Breast epithelium (tissue), 4 donors: ENCODE results near the gene PKIG. TPM values are rescaled to one million over a fixed set of nuclear protein-coding genes. Genes with fewer than 3 reads are reported as not detected.

ENCODE experiments used
- DNase-seq, 2 donors: peaks; one replicate each; pipeline ENCODE4 v3.0.0-alpha.2; 2019; ENCODE audit warnings: low spot score in 2 of 2
- H3K27ac ChIP-seq, 2 donors: fragments of 200-600 bp; sonication (generic) in 1 of 2; one replicate each; pipeline ENCODE4 v1.5.1; 2016 to 2019; ENCODE audit warnings: mild to moderate bottlenecking in 1 of 2
- H3K27me3 ChIP-seq, 2 donors: fragments of 200-600 bp; sonication (generic) in 1 of 2; one replicate each; pipeline versions ENCODE4 v1.5.1 to v1.6.0; 2017 to 2019; ENCODE audit warnings: control low read depth in 1 of 2, mild to moderate bottlenecking in 1 of 2
- H3K36me3 ChIP-seq: fragments of 200-600 bp; one replicate; pipeline ENCODE4 v1.5.1; 2019
- H3K4me1 ChIP-seq, 2 donors: fragments of 200-600 bp; sonication (generic); one replicate each; pipeline ENCODE4 v1.5.1; 2016 to 2019; ENCODE audit warnings: control low read depth in 1 of 2
- H3K4me3 ChIP-seq, 3 donors: fragments of 200-600 bp; sonication (generic); 1 replicate in 2 of 3; 2 replicates in 1 of 3; pipeline ENCODE4 v1.5.1; 2016 to 2019; ENCODE audit warnings: mild to moderate bottlenecking in 3 of 3, moderate library complexity in 2 of 3
- H3K9me3 ChIP-seq, 2 donors: fragments of 200-600 bp; sonication (generic) in 1 of 2; one replicate each; pipeline ENCODE4 v1.5.1; 2016 to 2019; ENCODE audit warnings: control low read depth in 1 of 2
- CTCF ChIP-seq, 3 donors: fragments of 450-650 bp; IDR thresholded peaks; one replicate each; pipeline ENCODE4 v1.5.1; 2016 to 2017; ENCODE audit warnings: antibody characterized with exemption in 3 of 3, mild to moderate bottlenecking in 3 of 3, moderate library complexity in 3 of 3
- POLR2A ChIP-seq: fragments of 450-650 bp; IDR thresholded peaks from one replicate; pipeline ENCODE4 v1.6.1; 2016; ENCODE audit warnings: antibody characterized with exemption, mild to moderate bottlenecking, moderate library complexity
- POLR2AphosphoS5 ChIP-seq, 3 donors: sonication (generic); formaldehyde crosslinking; IDR thresholded peaks; one replicate each; pipeline ENCODE4 v1.6.1; 2017; ENCODE audit warnings: antibody characterized with exemption in 3 of 3
- intact Hi-C: fragments of 100-400 bp; cut with DNase I; formaldehyde crosslinking; loops from one replicate; pipeline ENCODE4 v1.15.1; 2023; ENCODE audit warnings: low total_unique reads
- total RNA-seq, 3 donors: library from RNA; depleted of rRNA; stranded (reverse); fragments of >200 nt; gene quantifications; one replicate each; pipeline ENCODE4 v1.1.0, GENCODE V29; 2016

PKIG gene
- total RNA-seq, 3 donors from 2014 or later = 59.9 to 102 (median 99.1) TPM

GRCh38 chr20:44589537-44589936, 7.2 kb downstream of the PKIG start:
- H3K27ac ChIP-seq = no peak overlapping the region
- H3K27me3 ChIP-seq = no peaks in the 10 kb centered on the region
- intact Hi-C loops = no loop called here
- no peak overlapping the region for H3K4me3 ChIP-seq
- TF ChIP-seq CTCF (IDR thresholded peaks at IDR 0.05) (no peak), POLR2AphosphoS5 (IDR thresholded peaks at IDR 0.05) (no peak), POLR2A (no peak)
- H3K36me3 ChIP-seq = no peaks in the 10 kb centered on the region
- H3K4me1 ChIP-seq = no peaks in the 10 kb centered on the region
- no peak for DNase-seq
- H3K9me3 ChIP-seq = no peaks in the 10 kb centered on the region

- no peak for DNase-seq
- H3K9me3 ChIP-seq = no peaks in the 10 kb centered on the region
- H3K4me1 ChIP-seq = no peaks in the 10 kb centered on the region
- TF ChIP-seq CTCF (IDR thresholded peaks at IDR 0.05) = no peak
- TF ChIP-seq POLR2A = no peak
- TF ChIP-seq POLR2AphosphoS5 (IDR thresholded peaks at IDR 0.05) = no peak
- no peaks in the 10 kb centered on the region for H3K36me3 ChIP-seq
- H3K27ac ChIP-seq = no peak overlapping the region
- no peaks in the 10 kb centered on the region for H3K27me3 ChIP-seq
- intact Hi-C loops = no loop called here
- H3K4me3 ChIP-seq = no peak overlapping the region
Observed at GRCh38 chr20:44590980-44591778, 8.8 kb downstream of the PKIG start.

GRCh38 chr20:44592366-44592765, 10.0 kb downstream of the PKIG start:
- H3K27me3 ChIP-seq = no peaks in the 10 kb centered on the region
- H3K9me3 ChIP-seq = no peaks in the 10 kb centered on the region
- no peak overlapping the region for H3K4me3 ChIP-seq
- TF ChIP-seq CTCF (IDR thresholded peaks at IDR 0.05) (no peak), POLR2A (no peak), POLR2AphosphoS5 (IDR thresholded peaks at IDR 0.05) (no peak)
- no peaks in the 10 kb centered on the region for H3K4me1 ChIP-seq
- intact Hi-C loops = no loop called here
- DNase-seq = no peak
- no peaks in the 10 kb centered on the region for H3K36me3 ChIP-seq
- H3K27ac ChIP-seq = no peak overlapping the region

- intact Hi-C loops = no loop called here
- H3K4me3 ChIP-seq = no peak overlapping the region
- TF ChIP-seq POLR2AphosphoS5 (IDR thresholded peaks at IDR 0.05) (no peak), POLR2A (no peak), CTCF (IDR thresholded peaks at IDR 0.05) (no peak)
- H3K4me1 ChIP-seq = no peaks in the 10 kb centered on the region
- no peaks in the 10 kb centered on the region for H3K27me3 ChIP-seq
- H3K9me3 ChIP-seq = no peaks in the 10 kb centered on the region
- H3K36me3 ChIP-seq = no peaks in the 10 kb centered on the region
- no peak overlapping the region for H3K27ac ChIP-seq
- DNase-seq = no peak
Observed at GRCh38 chr20:44593751-44594150, 11.4 kb downstream of the PKIG start.

- no peaks in the 10 kb centered on the region for H3K27me3 ChIP-seq
- intact Hi-C loops = no loop called here
- TF ChIP-seq POLR2A (no peak), POLR2AphosphoS5 (IDR thresholded peaks at IDR 0.05) (no peak)
- H3K27ac ChIP-seq = peak overlapping the region; percentile 10 to 30
- no peaks in the 10 kb centered on the region for H3K36me3 ChIP-seq
- no peaks in the 10 kb centered on the region for H3K4me1 ChIP-seq
- H3K4me3 ChIP-seq = no peak overlapping the region
- DNase-seq = no peak
- H3K9me3 ChIP-seq = no peaks in the 10 kb centered on the region
Observed at GRCh38 chr20:44594730-44595129, 12.4 kb downstream of the PKIG start.
